Neural crest cell (in vitro differentiated cells): ENCODE results near the gene CPOX. TPM values are rescaled to one million over a fixed set of nuclear protein-coding genes. Genes with fewer than 3 reads are reported as not detected.

Experiments
- DNase-seq: peaks from one replicate; pipeline ENCODE4 v3.0.0; 2021; ENCODE audit warnings: low read depth, mixed read lengths, low spot score
- H3K27ac Mint-ChIP-seq: one replicate; pipeline ENCODE4 v1.8.0; 2021; ENCODE audit warnings: mild to moderate bottlenecking, mixed read lengths; ENCODE audit not compliant: unreplicated experiment
- H3K27me3 Mint-ChIP-seq: 2 replicates; pipeline ENCODE4 v1.8.0; 2021; ENCODE audit warnings: low read depth, mild to moderate bottlenecking, mixed read lengths
- H3K36me3 Mint-ChIP-seq: 2 replicates; pipeline ENCODE4 v1.8.0; 2021; ENCODE audit warnings: low read depth, mild to moderate bottlenecking, mixed read lengths
- H3K4me1 Mint-ChIP-seq: 2 replicates; pipeline ENCODE4 v1.8.0; 2021; ENCODE audit warnings: mixed read lengths
- H3K4me3 Mint-ChIP-seq: one replicate; pipeline ENCODE4 v1.8.0; 2021; ENCODE audit warnings: mild to moderate bottlenecking, mixed read lengths
- H3K9me3 Mint-ChIP-seq: 2 replicates; pipeline ENCODE4 v1.8.0; 2021; ENCODE audit warnings: mixed read lengths
- CTCF ChIP-seq: fragments of 200-600 bp; sonication (generic); conservative IDR thresholded peaks from 2 replicates; pipeline ENCODE4 v1.5.0; 2021; ENCODE audit warnings: antibody characterized with exemption, mild to moderate bottlenecking
- total RNA-seq: library from RNA; stranded (reverse); gene quantifications from 2 replicates; pipeline ENCODE4 v1.2.1, GENCODE V29; 2021

CPOX gene
- total RNA-seq, 1 donor from 2014 or later = 28.1 TPM

- H3K27ac Mint-ChIP-seq = no peak overlapping the region
- H3K4me3 Mint-ChIP-seq = no peak overlapping the region
- no peaks in the 10 kb centered on the region for H3K9me3 Mint-ChIP-seq
- no peaks in the 10 kb centered on the region for H3K4me1 Mint-ChIP-seq
- TF ChIP-seq CTCF = no peak
- no peak for DNase-seq
- H3K36me3 Mint-ChIP-seq = no peaks in the 10 kb centered on the region
- peaks cover 7% of the 10 kb centered on the region for H3K27me3 Mint-ChIP-seq
Measured at GRCh38 chr3:98558100-98558827, 35.1 kb downstream of the CPOX start.

- DNase-seq = no peak
- no peaks in the 10 kb centered on the region for H3K9me3 Mint-ChIP-seq
- H3K4me3 Mint-ChIP-seq = no peak overlapping the region
- no peak for TF ChIP-seq CTCF
- no peaks in the 10 kb centered on the region for H3K36me3 Mint-ChIP-seq
- peaks cover 7% of the 10 kb centered on the region for H3K27me3 Mint-ChIP-seq
- no peaks in the 10 kb centered on the region for H3K4me1 Mint-ChIP-seq
- H3K27ac Mint-ChIP-seq = no peak overlapping the region
Measured at GRCh38 chr3:98557324-98558010, 35.9 kb downstream of the CPOX start.

- no peak for DNase-seq
- peaks cover 7% of the 10 kb centered on the region for H3K27me3 Mint-ChIP-seq
- TF ChIP-seq CTCF = no peak
- no peak overlapping the region for H3K27ac Mint-ChIP-seq
- no peaks in the 10 kb centered on the region for H3K36me3 Mint-ChIP-seq
- no peak overlapping the region for H3K4me3 Mint-ChIP-seq
- no peaks in the 10 kb centered on the region for H3K9me3 Mint-ChIP-seq
- no peaks in the 10 kb centered on the region for H3K4me1 Mint-ChIP-seq
Measured at GRCh38 chr3:98556164-98557130, 37.0 kb downstream of the CPOX start.

GRCh38 chr3:98555025-98555379 is 38.4 kb downstream of the CPOX start:
- Mint-ChIP-seq H3K4me3 (no peak overlapping the region), H3K27ac (no peak overlapping the region), H3K27me3 (peaks cover 7% of the 10 kb centered on the region), H3K9me3 (no peaks in the 10 kb centered on the region), H3K36me3 (no peaks in the 10 kb centered on the region), H3K4me1 (no peaks in the 10 kb centered on the region)
- TF ChIP-seq CTCF = no peak
- no peak for DNase-seq

GRCh38 chr3:98554580-98554979 is 38.8 kb downstream of the CPOX start:
- H3K27ac Mint-ChIP-seq = no peak overlapping the region
- DNase-seq = no peak
- H3K4me3 Mint-ChIP-seq = no peak overlapping the region
- H3K27me3 Mint-ChIP-seq = peaks cover 7% of the 10 kb centered on the region
- TF ChIP-seq CTCF = no peak
- H3K36me3 Mint-ChIP-seq = no peaks in the 10 kb centered on the region
- H3K4me1 Mint-ChIP-seq = no peaks in the 10 kb centered on the region
- H3K9me3 Mint-ChIP-seq = no peaks in the 10 kb centered on the region
